ENCODE data around the gene MKRN2OS. TPM values are rescaled to one million over a fixed set of nuclear protein-coding genes. Genes with fewer than 3 reads are reported as not detected.
A peak's percentile ranks its signal among the peaks of the same experiment; 100 is the strongest.

MKRN2OS gene
- total and polyA plus RNA-seq, 12 donors = not detected

DNA sequence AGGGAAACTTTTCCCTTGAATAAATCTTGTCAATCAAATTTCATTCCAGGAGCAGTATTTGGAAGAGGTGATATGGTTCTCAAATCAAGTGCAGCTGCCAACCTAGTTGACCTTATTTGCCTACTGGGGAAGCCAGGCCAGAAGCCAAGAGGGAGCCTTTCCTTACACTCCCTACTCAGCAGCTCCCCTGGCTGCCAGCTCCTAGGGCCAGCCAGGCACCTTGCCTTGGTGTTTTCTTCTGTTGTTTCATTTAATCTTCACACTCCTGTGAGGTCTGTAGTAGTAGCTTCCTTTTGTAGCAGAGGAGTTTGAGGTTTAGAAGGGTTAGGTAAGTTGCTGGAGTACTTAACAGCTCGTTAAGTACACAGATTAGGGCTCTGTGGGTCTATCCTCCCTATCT is 22.6 kb downstream of the MKRN2OS start:
- H3K36me3 ChIP-seq (replicated peaks in 1 of 2) = no peaks in the 10 kb centered on the region
- whole genome bisulfite sequencing, 4 donors = 93 to 100% (median 99%) methylated on average over 1 of the region's 1 CpG
- no peaks in the 10 kb centered on the region for H3K27me3 ChIP-seq
- peaks cover 2 to 6% of the 10 kb centered on the region in 2 donors for H3K4me1 ChIP-seq (replicated peaks in 1 of 2)
- H3K4me3 ChIP-seq = no peak overlapping the region
- intact Hi-C loops (cut with DNase I) = no loop called here
- peak overlapping the region in 2 of 5 donors; percentile 18 to 49 for H3K27ac ChIP-seq
- no peaks in the 10 kb centered on the region for H3K9me3 ChIP-seq (replicated peaks in 1 of 3)
- peak; percentile 22 to 76 (median 48) for DNase-seq
- TF ChIP-seq POLR2A (IDR thresholded peaks at IDR 0.05) (no peak), CTCF (IDR thresholded peaks at IDR 0.05) (peak in 3 of 6 experiments; percentile 7 to 25 (median 14))

GRCh38 chr3:12521010-12521409 is 24.3 kb downstream of the MKRN2OS start:
- no peak overlapping the region for H3K27ac ChIP-seq
- WGBS, 4 donors = 77 to 88% (median 87%) methylated on average over 2 of the region's 2 CpGs
- no peak for DNase-seq
- H3K9me3 ChIP-seq (replicated peaks in 1 of 3) = no peaks in the 10 kb centered on the region
- no peaks in the 10 kb centered on the region for H3K36me3 ChIP-seq (replicated peaks in 1 of 2)
- H3K4me3 ChIP-seq = no peak overlapping the region
- intact Hi-C loops (cut with DNase I) = no loop called here
- H3K27me3 ChIP-seq = no peaks in the 10 kb centered on the region
- no peak for TF ChIP-seq CTCF (IDR thresholded peaks at IDR 0.05)
- no peaks in the 10 kb centered on the region for H3K4me1 ChIP-seq (replicated peaks in 1 of 2)

DNA sequence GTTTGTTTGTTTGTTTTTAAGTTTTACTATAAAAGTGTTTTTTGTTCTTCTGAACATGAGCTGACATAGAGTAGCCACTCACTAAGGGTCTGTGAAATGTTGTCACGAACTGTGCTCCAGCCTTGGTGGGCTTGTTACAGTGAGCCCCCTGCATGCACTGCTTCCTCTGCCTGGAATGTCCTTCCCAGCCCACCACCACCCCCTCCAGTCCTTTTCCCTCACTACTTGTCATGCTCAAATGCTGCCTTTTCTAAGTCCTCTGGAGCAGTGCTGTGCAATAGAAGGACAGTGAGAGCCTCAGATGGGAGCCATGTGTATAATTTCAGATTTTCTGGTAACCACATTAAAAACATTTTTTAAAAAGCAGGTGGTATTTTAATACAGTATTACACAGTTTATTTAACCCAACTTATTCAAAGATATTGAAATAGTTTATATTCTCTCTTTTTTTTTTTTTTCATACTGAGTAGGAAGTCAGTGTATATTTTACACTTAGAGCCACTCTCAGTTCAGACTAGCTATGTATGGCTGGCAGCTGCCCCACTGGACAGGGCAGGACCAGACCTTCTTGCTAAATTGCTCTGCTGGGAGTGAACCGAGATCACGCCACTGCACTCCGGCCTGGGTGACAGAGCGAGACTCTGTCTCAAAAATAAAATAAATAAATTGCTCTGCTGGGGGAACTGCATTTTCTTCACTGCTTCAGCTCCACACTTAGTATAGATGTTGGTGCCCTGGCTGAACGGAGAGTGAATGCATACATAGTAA is 26.9 kb downstream of the MKRN2OS start:
- Histone ChIP-seq H3K36me3 (replicated peaks in 1 of 2) (no peaks in the 10 kb centered on the region), H3K9me3 (replicated peaks in 1 of 3) (no peaks in the 10 kb centered on the region), H3K27me3 (no peaks in the 10 kb centered on the region), H3K27ac (no peak overlapping the region), H3K4me3 (no peak overlapping the region), H3K4me1 (replicated peaks in 1 of 2) (no peaks in the 10 kb centered on the region)
- WGBS, 4 donors = 91 to 97% (median 96%) methylated on average over 6 of the region's 6 CpGs
- intact Hi-C loops (cut with DNase I) = no loop called here
- no peak for DNase-seq
- TF ChIP-seq POLR2A (IDR thresholded peaks at IDR 0.05) (no peak), CTCF (IDR thresholded peaks at IDR 0.05) (no peak)

GRCh38 chr3:12516873-12517272 is 28.4 kb downstream of the MKRN2OS start:
- Histone ChIP-seq H3K9me3 (replicated peaks in 1 of 3) (no peaks in the 10 kb centered on the region), H3K27ac (no peak overlapping the region), H3K4me1 (replicated peaks in 1 of 2) (no peaks in the 10 kb centered on the region), H3K36me3 (replicated peaks in 1 of 2) (no peaks in the 10 kb centered on the region), H3K27me3 (no peaks in the 10 kb centered on the region), H3K4me3 (no peak overlapping the region)
- WGBS, 4 donors = 94 to 95% (median 95%) methylated on average over 11 of the region's 11 CpGs
- TF ChIP-seq CTCF (IDR thresholded peaks at IDR 0.05) (no peak), POLR2A (IDR thresholded peaks at IDR 0.05) (no peak)
- DNase-seq = peak in 1 of 7 donors; percentile 35
- intact Hi-C loops (cut with DNase I) = no loop called here

Data from adrenal gland (tissue), 12 donors.